Hepatic stellate cell (primary cell): ENCODE measurements around the gene NKD1.
"Not testable (repeated sequence)": the region's sequence is repeated elsewhere in the genome, so short reads cannot be mapped to it uniquely, and the experiment has no call there.

Experiments
- DNase-seq: peaks from one replicate; pipeline ENCODE4 v3.0.0; 2011; ENCODE audit warnings: low spot score

Gene NKD1

GRCh38 chr16:50559804-50560514, 11.8 kb downstream of the NKD1 start:
- DNase-seq, result no peak

- DNase-seq, result no peak
Observed at GRCh38 chr16:50560903-50561863, 13.0 kb downstream of the NKD1 start.

GRCh38 chr16:50562657-50563056, 14.5 kb downstream of the NKD1 start:
- no peak for DNase-seq

GRCh38 chr16:50563989-50564388, 15.8 kb downstream of the NKD1 start:
- DNase-seq, result no peak

GRCh38 chr16:50565428-50565827, 17.2 kb downstream of the NKD1 start:
- DNase-seq, result no peak

GRCh38 chr16:50566014-50566962, 18.1 kb downstream of the NKD1 start:
- DNase-seq, result no peak

GRCh38 chr16:50567651-50568050, 19.5 kb downstream of the NKD1 start:
- DNase-seq, result no peak

GRCh38 chr16:50568187-50568815, 20.1 kb downstream of the NKD1 start:
- DNase-seq, result no peak

- DNase-seq, result no peak
Observed at GRCh38 chr16:50570354-50570753, 22.2 kb downstream of the NKD1 start.

- no peak for DNase-seq
Observed at GRCh38 chr16:50570808-50571598, 22.8 kb downstream of the NKD1 start.

GRCh38 chr16:50571786-50572185, 23.6 kb downstream of the NKD1 start:
- DNase-seq, result no peak

GRCh38 chr16:50572700-50573099, 24.5 kb downstream of the NKD1 start:
- no peak for DNase-seq

GRCh38 chr16:50573279-50573678, 25.1 kb downstream of the NKD1 start:
- DNase-seq, result no peak

GRCh38 chr16:50573947-50574744, 25.9 kb downstream of the NKD1 start:
- no peak for DNase-seq

- no peak for DNase-seq
Observed at GRCh38 chr16:50574745-50575136, 26.5 kb downstream of the NKD1 start.

- DNase-seq, result no peak
Observed at GRCh38 chr16:50575743-50576142, 27.5 kb downstream of the NKD1 start.

- DNase-seq, result no peak
Observed at GRCh38 chr16:50576403-50577113, 28.4 kb downstream of the NKD1 start.

GRCh38 chr16:50578137-50578536, 29.9 kb downstream of the NKD1 start:
- no peak for DNase-seq

- DNase-seq, result not testable (repeated sequence)
Observed at GRCh38 chr16:50579373-50579772, 31.2 kb downstream of the NKD1 start.
